ENCODE measurements around the gene MTA1. TPM values are rescaled to one million over a fixed set of nuclear protein-coding genes. Genes with fewer than 3 reads are reported as not detected.

Gene MTA1
- total RNA-seq, 4 donors from 2014 or later = 49.0 to 94.2 (median 67.9) TPM

- Histone ChIP-seq H3K9me3 (no peaks in the 10 kb centered on the region), H3K27me3 (peaks cover 0 to 34% (median 8%) of the 10 kb centered on the region in 4 donors), H3K4me1 (peaks cover 19 to 34% (median 27%) of the 10 kb centered on the region in 4 donors), H3K36me3 (no peaks in the 10 kb centered on the region), H3K4me3 (no peak overlapping the region), H3K27ac (replicated peaks in 1 of 4) (no peak overlapping the region)
- no peak for DNase-seq (ENCODE audit: extremely low spot score)
- intact Hi-C loops (cut with DNase I) = no loop called here
- TF ChIP-seq POLR2AphosphoS5 (IDR thresholded peaks at IDR 0.05) = no peak
- no peak for TF ChIP-seq CTCF (IDR thresholded peaks at IDR 0.05)
- no peak for TF ChIP-seq POLR2A (IDR thresholded peaks at IDR 0.05; ENCODE audit: low read depth)
- TF ChIP-seq EP300 (IDR thresholded peaks at IDR 0.05) = no peak
- no CpG with 5 or more reads among the region's 8 CpGs for WGBS
Observed at GRCh38 chr14:105412771-105413543, 6.7 kb upstream of the MTA1 start.

- H3K27ac ChIP-seq (replicated peaks in 1 of 4) = no peak overlapping the region
- H3K4me1 ChIP-seq = peaks cover 19 to 37% (median 29%) of the 10 kb centered on the region in 4 donors
- no peak for DNase-seq (ENCODE audit: extremely low spot score)
- H3K4me3 ChIP-seq = no peak overlapping the region
- H3K9me3 ChIP-seq = no peaks in the 10 kb centered on the region
- intact Hi-C loops (cut with DNase I) = no loop called here
- no peaks in the 10 kb centered on the region for H3K36me3 ChIP-seq
- TF ChIP-seq POLR2A (IDR thresholded peaks at IDR 0.05; ENCODE audit: low read depth) (no peak), POLR2AphosphoS5 (IDR thresholded peaks at IDR 0.05) (no peak), CTCF (IDR thresholded peaks at IDR 0.05) (no peak), EP300 (IDR thresholded peaks at IDR 0.05) (no peak)
- WGBS = 100% methylated on average over 2 of the region's 2 CpGs
- peaks cover 0 to 34% (median 8%) of the 10 kb centered on the region in 4 donors for H3K27me3 ChIP-seq
Observed at GRCh38 chr14:105413544-105413886, 6.1 kb upstream of the MTA1 start.

DNA sequence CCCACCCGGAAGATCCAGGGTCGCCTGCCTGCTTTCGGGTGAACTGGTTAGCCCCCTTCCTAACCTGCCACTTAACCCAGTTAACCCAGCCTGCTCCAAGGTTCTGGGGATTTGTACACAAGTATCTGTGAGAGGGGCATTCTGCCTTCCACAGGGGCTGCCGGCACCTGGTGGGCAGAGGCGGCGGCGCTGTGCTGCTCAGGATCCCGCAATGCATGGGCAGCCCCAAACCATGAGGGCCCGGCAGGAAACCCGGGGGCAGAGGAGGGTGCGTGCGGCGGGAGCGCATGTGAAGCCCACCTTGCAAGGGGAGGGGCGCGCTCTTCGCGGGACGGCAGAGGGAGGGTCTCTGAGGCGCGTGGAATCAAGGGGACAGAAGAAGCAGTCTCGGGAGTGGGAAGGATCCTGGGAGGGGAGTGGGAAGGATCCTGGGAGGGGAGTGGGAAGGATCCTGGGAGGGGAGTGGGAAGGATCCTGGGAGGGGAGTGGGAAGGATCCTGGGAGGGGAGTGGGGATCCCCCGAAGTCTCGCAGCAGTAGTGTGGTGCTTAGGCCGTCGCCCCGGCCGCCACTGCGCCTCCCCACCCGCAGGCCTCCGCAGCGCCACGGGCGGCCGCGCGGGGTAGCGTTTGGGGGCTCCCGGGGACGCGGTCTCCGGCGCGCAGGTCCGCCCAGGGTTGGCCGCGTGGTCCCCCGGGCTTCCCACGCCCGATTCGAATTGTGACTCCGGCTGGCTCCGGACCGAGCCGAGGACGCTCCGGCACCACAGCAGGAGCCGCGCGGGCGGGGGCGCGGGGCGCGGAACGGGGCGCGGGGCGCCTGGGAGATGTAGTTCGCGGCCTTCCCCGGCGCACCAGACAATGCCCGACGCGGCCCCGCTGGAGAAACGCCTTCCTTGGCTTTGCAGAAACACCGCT is 4.9 kb upstream of the MTA1 start:
- peak overlapping the region; percentile 59 to 67 (median 64) for H3K4me3 ChIP-seq
- no peaks in the 10 kb centered on the region for H3K9me3 ChIP-seq
- H3K4me1 ChIP-seq = peaks cover 25 to 48% (median 39%) of the 10 kb centered on the region in 4 donors
- 22% methylated on average over 42 of the region's 79 CpGs for WGBS
- H3K27ac ChIP-seq (replicated peaks in 1 of 4) = peak overlapping the region; percentile 79 to 83 (median 80)
- H3K27me3 ChIP-seq = peaks cover 0 to 34% (median 8%) of the 10 kb centered on the region in 4 donors
- intact Hi-C loops (cut with DNase I) = no loop called here
- TF ChIP-seq POLR2A (IDR thresholded peaks at IDR 0.05; ENCODE audit: low read depth) (no peak), CTCF (IDR thresholded peaks at IDR 0.05) (peak; percentile 79 to 91 (median 82)), POLR2AphosphoS5 (IDR thresholded peaks at IDR 0.05) (peak; percentile 43 to 59)
- DNase-seq (ENCODE audit: extremely low spot score) = no peak
- no peaks in the 10 kb centered on the region for H3K36me3 ChIP-seq

DNA sequence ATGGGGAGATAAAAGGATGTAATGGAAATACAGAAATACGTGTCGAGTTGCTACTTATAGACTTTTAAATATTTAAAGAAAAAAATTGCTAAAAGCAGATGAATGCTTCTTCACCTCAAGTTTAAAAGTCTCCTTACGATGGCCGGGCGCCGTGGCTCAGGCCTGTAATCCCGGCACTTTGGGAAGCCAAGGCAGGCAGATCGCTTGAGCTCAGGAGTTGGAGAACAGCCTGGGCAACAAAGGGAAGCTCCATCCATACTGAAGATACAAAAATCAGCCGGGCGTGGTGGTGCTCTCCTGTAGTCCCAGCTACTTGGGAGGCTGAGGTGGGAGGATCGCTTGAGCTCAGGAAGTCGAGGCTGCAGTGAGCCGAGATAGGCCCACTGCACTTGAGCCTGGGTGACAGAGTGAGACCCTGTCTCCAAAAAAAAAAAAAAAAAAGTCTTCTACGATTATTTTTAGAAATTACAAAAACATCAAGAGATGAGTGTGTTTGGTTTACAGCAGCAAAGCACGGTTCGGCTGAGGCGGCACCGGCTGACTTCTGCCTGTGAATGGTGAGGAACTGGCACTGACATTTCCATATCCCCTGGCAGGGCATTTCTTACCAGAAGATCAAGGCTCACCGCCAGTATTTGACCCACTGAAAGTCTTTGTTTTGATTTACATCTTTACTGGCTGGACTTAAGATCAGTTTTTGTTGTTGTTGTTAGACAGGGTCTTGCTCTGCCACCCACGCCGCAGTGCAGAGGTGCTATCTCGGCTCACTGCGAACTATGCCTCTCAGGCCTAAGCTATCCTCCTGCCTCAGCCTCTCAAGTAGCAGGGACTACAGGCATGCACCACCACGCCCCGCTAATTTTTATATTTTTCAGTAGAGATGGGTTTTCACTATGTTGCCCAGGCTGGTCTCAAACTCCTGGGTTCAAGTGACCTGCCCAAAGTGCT is 3.9 kb upstream of the MTA1 start:
- peaks cover 0 to 30% (median 6%) of the 10 kb centered on the region in 4 donors for H3K27me3 ChIP-seq
- peaks cover 27 to 52% (median 44%) of the 10 kb centered on the region in 4 donors for H3K4me1 ChIP-seq
- intact Hi-C loops (cut with DNase I) = no loop called here
- H3K27ac ChIP-seq (replicated peaks in 1 of 4) = peak overlapping the region; percentile 79 to 83 (median 80)
- TF ChIP-seq POLR2AphosphoS5 (IDR thresholded peaks at IDR 0.05) = no peak
- TF ChIP-seq CTCF (IDR thresholded peaks at IDR 0.05) = no peak
- peak overlapping the region; percentile 59 to 67 (median 64) for H3K4me3 ChIP-seq
- DNase-seq (ENCODE audit: extremely low spot score) = no peak
- H3K9me3 ChIP-seq = no peaks in the 10 kb centered on the region
- 90% methylated on average over 25 of the region's 25 CpGs for WGBS
- no peaks in the 10 kb centered on the region for H3K36me3 ChIP-seq
